SIG-M5 treated with dmso at 0.1 percent for 504 hours (cell line): Measurements from ENCODE around the gene TAOK1.
"Not testable (repeated sequence)": the region's sequence is repeated elsewhere in the genome, so short reads cannot be mapped to it uniquely, and the experiment has no call there.

Experiments
- DNase-seq: peaks from one replicate; lab custom pipeline; 2025; ENCODE audit not compliant: unreplicated experiment; lab: John Stamatoyannopoulos, UW

Gene TAOK1

GRCh38 chr17:29443041-29443739 lies 53.0 kb downstream of the TAOK1 start:
- DNase-seq, result no peak

GRCh38 chr17:29444589-29444988 lies 54.4 kb downstream of the TAOK1 start:
- no peak for DNase-seq

GRCh38 chr17:29445844-29446243 lies 55.7 kb downstream of the TAOK1 start:
- DNase-seq, result no peak

- no peak for DNase-seq
Observed at GRCh38 chr17:29449865-29450671, 59.9 kb downstream of the TAOK1 start.

GRCh38 chr17:29451121-29451742 lies 61.1 kb downstream of the TAOK1 start:
- DNase-seq, result no peak

- DNase-seq, result no peak
Observed at GRCh38 chr17:29458066-29458465, 67.9 kb downstream of the TAOK1 start.

- DNase-seq, result no peak
Observed at GRCh38 chr17:29461483-29462206, 71.5 kb downstream of the TAOK1 start.

- DNase-seq, result peak; percentile 21
Observed at GRCh38 chr17:29469276-29469675, 79.1 kb downstream of the TAOK1 start.

- DNase-seq, result not testable (repeated sequence)
Observed at GRCh38 chr17:29473437-29473836, 83.3 kb downstream of the TAOK1 start.

GRCh38 chr17:29474297-29474696 lies 84.1 kb downstream of the TAOK1 start:
- DNase-seq, result no peak

- DNase-seq, result no peak
Observed at GRCh38 chr17:29475891-29476290, 85.7 kb downstream of the TAOK1 start.

- not testable (repeated sequence) for DNase-seq
Observed at GRCh38 chr17:29480249-29480928, 90.2 kb downstream of the TAOK1 start.

GRCh38 chr17:29483503-29483902 lies 93.3 kb downstream of the TAOK1 start:
- no peak for DNase-seq

- no peak for DNase-seq
Observed at GRCh38 chr17:29495011-29495410, 104.8 kb downstream of the TAOK1 start.

- no peak for DNase-seq
Observed at GRCh38 chr17:29504711-29505110, 114.5 kb downstream of the TAOK1 start.

GRCh38 chr17:29505836-29506235 lies 115.7 kb downstream of the TAOK1 start:
- no peak for DNase-seq

GRCh38 chr17:29510953-29511352 lies 120.8 kb downstream of the TAOK1 start:
- DNase-seq, result no peak

- no peak for DNase-seq
Observed at GRCh38 chr17:29514792-29515191, 124.6 kb downstream of the TAOK1 start.

GRCh38 chr17:29518359-29518758 lies 128.2 kb downstream of the TAOK1 start:
- no peak for DNase-seq

- no peak for DNase-seq
Observed at GRCh38 chr17:29524692-29525091, 134.5 kb downstream of the TAOK1 start.

GRCh38 chr17:29526322-29526721 lies 136.2 kb downstream of the TAOK1 start:
- no peak for DNase-seq
